KMS-11 (cell line): Measurements from ENCODE around the gene CELF1.

Experiments
- H2AFZ ChIP-seq: fragments of 200-600 bp; sonication (generic); 2 replicates; pipeline ENCODE4 v1.6.1; 2016; ENCODE audit warnings: antibody characterized with exemption, mixed run types, low read depth
- H3K27ac ChIP-seq: fragments of 200-600 bp; sonication (generic); 2 replicates; pipeline ENCODE4 v1.6.1; 2016; ENCODE audit warnings: mild to moderate bottlenecking, mixed run types
- H3K27me3 ChIP-seq: fragments of 200-600 bp; sonication (generic); 2 replicates; pipeline ENCODE4 v1.6.1; 2017; ENCODE audit warnings: mild to moderate bottlenecking, low read depth, mixed run types, moderate library complexity; ENCODE audit not compliant: insufficient read depth
- H3K36me3 ChIP-seq: fragments of 200-600 bp; sonication (generic); 2 replicates; pipeline ENCODE4 v1.6.1; 2017; ENCODE audit warnings: mild to moderate bottlenecking, mixed run types; ENCODE audit not compliant: insufficient read depth
- H3K4me1 ChIP-seq: fragments of 200-600 bp; sonication (generic); 2 replicates; pipeline ENCODE4 v1.6.1; 2016; ENCODE audit warnings: mild to moderate bottlenecking, low read depth, mixed run types; ENCODE audit not compliant: poor library complexity, severe bottlenecking
- H3K4me2 ChIP-seq: fragments of 200-600 bp; sonication (generic); 2 replicates; pipeline ENCODE4 v1.7.0; 2016; ENCODE audit warnings: mild to moderate bottlenecking, mixed run types
- H3K4me3 ChIP-seq: fragments of 200-600 bp; sonication (generic); IDR thresholded peaks from 2 replicates; pipeline ENCODE4 v1.6.1; 2017; ENCODE audit warnings: low read depth, low read length, mixed read lengths; ENCODE audit not compliant: insufficient read depth
- H3K79me2 ChIP-seq: fragments of 200-600 bp; sonication (generic); 2 replicates; pipeline ENCODE4 v1.6.1; 2016; ENCODE audit warnings: low read depth, mixed run types; ENCODE audit not compliant: insufficient read depth
- H3K9ac ChIP-seq: fragments of 200-600 bp; sonication (generic); 2 replicates; pipeline ENCODE4 v1.6.1; 2016; ENCODE audit warnings: mild to moderate bottlenecking, mixed run types
- H4K20me1 ChIP-seq: fragments of 200-600 bp; sonication (generic); 2 replicates; pipeline ENCODE4 v1.6.1; 2016; ENCODE audit warnings: mild to moderate bottlenecking, mixed run types; ENCODE audit not compliant: insufficient read depth
- CTCF ChIP-seq: fragments of 200-600 bp; sonication (generic); conservative IDR thresholded peaks from 2 replicates; pipeline ENCODE4 v1.6.1; 2017; ENCODE audit warnings: low read depth, mild to moderate bottlenecking, antibody characterized with exemption, low read length, moderate library complexity, mixed read lengths

CELF1 gene

DNA sequence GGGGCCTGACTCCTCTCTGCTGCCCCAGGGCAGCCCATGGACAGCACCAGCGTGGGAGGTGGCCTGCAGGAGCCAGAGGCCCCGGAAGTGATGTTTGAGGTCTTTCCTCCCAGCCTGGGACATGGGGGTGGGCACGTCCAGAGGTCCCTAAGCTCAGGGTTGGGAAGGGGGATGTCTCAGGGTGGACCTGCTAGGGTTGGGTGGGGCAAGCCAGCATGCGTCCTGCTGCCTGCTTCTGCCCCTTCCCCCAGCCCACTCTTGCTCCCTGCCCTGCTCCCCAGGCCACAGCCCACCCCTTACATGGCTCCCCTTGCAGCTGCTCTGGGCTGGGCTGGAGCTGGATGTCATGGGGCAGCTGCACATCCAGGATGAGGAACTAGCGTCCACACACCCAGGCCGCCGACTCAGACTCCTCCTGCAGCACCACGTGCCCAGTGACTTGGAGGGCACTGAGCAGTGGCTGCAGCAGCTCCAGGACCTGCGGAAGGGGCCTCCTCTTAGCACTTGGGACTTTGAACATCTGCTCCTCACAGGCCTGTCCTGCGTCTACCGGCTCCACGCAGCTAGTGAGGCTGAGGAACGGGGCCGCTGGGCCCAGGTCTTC lies 34.9 kb upstream of the CELF1 start:
- no peak for TF ChIP-seq CTCF
- no peak overlapping the region for H2AFZ ChIP-seq
- H3K79me2 ChIP-seq = no peaks in the 10 kb centered on the region
- H3K4me2 ChIP-seq = no peak overlapping the region
- H3K4me3 ChIP-seq = no peak overlapping the region
- H3K36me3 ChIP-seq = no peaks in the 10 kb centered on the region
- H3K9ac ChIP-seq = no peak overlapping the region
- no peaks in the 10 kb centered on the region for H3K4me1 ChIP-seq
- H4K20me1 ChIP-seq = no peaks in the 10 kb centered on the region
- H3K27me3 ChIP-seq = no peaks in the 10 kb centered on the region
- no peak overlapping the region for H3K27ac ChIP-seq

DNA sequence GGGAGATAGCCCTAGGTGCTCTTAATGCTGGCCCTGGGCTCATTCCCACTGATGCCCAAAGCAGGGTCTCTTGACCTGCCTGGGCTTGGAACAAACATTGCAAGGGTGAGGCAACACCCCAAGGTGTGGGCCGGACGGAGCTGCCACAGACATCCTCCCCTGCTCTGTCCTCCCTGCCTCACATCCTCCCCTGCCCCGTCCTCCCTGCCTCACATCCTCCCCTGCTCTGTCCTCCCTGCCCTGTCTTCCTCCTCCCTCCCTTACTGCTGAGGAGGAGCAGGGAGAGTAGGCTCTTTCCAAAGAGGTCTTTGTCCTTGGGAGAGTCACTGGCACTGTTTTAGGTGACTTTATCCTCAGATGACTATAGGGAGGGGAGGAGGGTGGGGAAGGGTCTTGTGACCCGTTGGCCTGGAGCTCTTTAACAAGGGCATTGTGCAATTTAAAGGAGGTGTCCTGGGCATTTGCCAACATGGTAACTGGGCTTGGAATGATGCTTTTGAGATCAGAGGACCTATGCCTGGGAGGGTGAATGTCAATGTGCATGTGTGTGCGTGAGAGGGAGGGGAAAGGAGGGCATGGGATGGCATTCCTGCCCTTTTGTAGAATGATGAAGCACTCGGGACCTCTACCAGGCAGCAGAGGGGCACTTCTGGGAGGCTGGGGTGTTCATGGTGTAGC lies 34.2 kb upstream of the CELF1 start:
- Histone ChIP-seq H3K27ac (no peak overlapping the region), H3K27me3 (no peaks in the 10 kb centered on the region), H3K4me3 (no peak overlapping the region), H3K36me3 (no peaks in the 10 kb centered on the region), H3K9ac (no peak overlapping the region), H4K20me1 (no peaks in the 10 kb centered on the region), H3K4me1 (no peaks in the 10 kb centered on the region), H2AFZ (no peak overlapping the region), H3K79me2 (no peaks in the 10 kb centered on the region), H3K4me2 (no peak overlapping the region)
- no peak for TF ChIP-seq CTCF

DNA sequence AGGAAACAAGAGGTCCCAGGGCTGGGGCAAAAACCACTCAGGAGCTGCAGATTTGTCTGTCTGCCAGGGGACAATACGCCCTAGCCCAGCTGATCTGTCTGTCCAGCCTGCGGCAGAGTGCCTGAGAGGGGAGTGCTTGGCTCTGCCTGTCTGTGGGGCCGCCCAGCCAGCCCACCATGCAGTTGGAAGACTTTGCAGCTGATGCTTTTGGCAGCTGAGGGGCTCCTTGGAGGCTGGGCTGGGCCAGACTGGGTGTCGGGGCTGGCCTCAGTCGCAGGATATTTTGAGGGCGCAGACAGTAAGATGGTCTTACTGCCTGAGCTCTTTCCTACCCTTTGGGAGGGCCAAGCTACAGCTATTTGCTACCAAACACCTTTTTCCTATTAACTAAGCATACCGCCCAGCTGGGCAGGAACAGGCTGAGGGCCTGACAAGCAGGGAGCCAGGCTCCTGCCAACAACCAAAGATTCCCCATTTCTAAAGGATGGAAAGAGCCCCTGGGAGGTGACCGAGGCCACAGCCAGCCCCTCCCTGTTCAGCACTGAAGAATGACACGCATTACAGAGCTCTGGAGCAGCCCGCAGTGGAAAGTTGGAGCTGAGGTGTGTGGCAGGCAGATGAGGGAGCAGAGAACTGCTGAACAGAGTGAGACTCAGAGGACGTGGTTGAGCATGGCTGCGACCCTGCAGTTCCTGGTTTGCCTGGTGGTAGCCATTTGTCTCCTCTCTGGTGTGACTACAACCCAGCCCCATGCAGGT lies 33.3 kb upstream of the CELF1 start, which contains the start of gene FAM180B:
TSS of gene FAM180B (plus strand) at position 581 of the 758 bp plus-strand sequence. CDS start at position 672, 91 bp downstream.
- no peak within 1 kb of the TSS for H2AFZ ChIP-seq
- no peak within 1 kb of the TSS for H3K9ac ChIP-seq
- no peaks in the 10 kb centered on the region; the same call in 1 of the 2 replicates for H3K36me3 ChIP-seq
- H3K4me1 ChIP-seq = no peaks in the 10 kb centered on the region
- no peak within 1 kb of the TSS for H3K4me2 ChIP-seq
- no peaks in the 10 kb centered on the region for H3K27me3 ChIP-seq
- H3K79me2 ChIP-seq = peaks cover 5% of the 10 kb centered on the region; the same call in 1 of the 2 replicates
- H3K27ac ChIP-seq = no peak within 1 kb of the TSS
- no peaks in the 10 kb centered on the region for H4K20me1 ChIP-seq
- H3K4me3 ChIP-seq = no peak within 1 kb of the TSS
- no peak for TF ChIP-seq CTCF

GRCh38 chr11:47583844-47584243 lies 30.9 kb upstream of the CELF1 start:
- no peaks in the 10 kb centered on the region for H4K20me1 ChIP-seq
- H3K27me3 ChIP-seq = no peaks in the 10 kb centered on the region
- no peak overlapping the region for H3K4me2 ChIP-seq
- H3K36me3 ChIP-seq = no peaks in the 10 kb centered on the region; the same call in 1 of the 2 replicates
- H3K27ac ChIP-seq = no peak overlapping the region
- H3K79me2 ChIP-seq = peaks cover 30% of the 10 kb centered on the region
- no peak overlapping the region for H2AFZ ChIP-seq
- no peak overlapping the region for H3K9ac ChIP-seq
- H3K4me1 ChIP-seq = peaks cover 12% of the 10 kb centered on the region
- H3K4me3 ChIP-seq = no peak overlapping the region
- TF ChIP-seq CTCF = no peak
